ENCODE results near the gene FLVCR2.

DNA sequence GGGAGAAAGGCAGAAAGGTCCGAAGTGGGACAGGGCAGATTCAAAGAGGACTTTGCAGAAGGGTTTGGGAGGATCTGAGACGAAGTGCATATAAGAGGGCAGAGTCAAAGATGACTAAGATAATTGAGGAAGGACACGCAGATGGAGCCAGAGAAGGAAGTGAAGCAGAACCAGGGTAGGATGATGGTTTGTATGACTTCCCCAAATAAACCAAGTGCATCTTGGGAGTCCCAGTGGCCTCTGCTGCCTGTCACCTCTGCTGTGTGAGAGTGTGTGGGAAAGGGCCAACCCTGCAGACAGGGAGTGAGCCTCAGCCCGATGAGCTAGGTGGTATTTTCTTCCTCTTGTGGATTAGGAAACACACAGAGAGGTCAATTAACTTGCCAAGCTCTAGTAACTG is 36.8 kb downstream of the FLVCR2 start:
- TF ChIP-seq, protein P1, sequence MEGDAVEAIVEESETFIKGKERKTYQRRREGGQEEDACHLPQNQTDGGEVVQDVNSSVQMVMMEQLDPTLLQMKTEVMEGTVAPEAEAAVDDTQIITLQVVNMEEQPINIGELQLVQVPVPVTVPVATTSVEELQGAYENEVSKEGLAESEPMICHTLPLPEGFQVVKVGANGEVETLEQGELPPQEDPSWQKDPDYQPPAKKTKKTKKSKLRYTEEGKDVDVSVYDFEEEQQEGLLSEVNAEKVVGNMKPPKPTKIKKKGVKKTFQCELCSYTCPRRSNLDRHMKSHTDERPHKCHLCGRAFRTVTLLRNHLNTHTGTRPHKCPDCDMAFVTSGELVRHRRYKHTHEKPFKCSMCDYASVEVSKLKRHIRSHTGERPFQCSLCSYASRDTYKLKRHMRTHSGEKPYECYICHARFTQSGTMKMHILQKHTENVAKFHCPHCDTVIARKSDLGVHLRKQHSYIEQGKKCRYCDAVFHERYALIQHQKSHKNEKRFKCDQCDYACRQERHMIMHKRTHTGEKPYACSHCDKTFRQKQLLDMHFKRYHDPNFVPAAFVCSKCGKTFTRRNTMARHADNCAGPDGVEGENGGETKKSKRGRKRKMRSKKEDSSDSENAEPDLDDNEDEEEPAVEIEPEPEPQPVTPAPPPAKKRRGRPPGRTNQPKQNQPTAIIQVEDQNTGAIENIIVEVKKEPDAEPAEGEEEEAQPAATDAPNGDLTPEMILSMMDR (IDR thresholded peaks at IDR 0.05), result no peak
- TF ChIP-seq POLR2A (IDR thresholded peaks at IDR 0.05), result no peak
- TF ChIP-seq POLR2AphosphoS5 (IDR thresholded peaks at IDR 0.05; ENCODE audit: insufficient read depth in 1 of 2, low read depth in 1 of 2), result no peak

Data from vagina (tissue), 2 donors.